ENCODE data around the gene IRF2BP2. TPM values are rescaled to one million over a fixed set of nuclear protein-coding genes. Genes with fewer than 3 reads are reported as not detected.

Gene IRF2BP2
- total RNA-seq, 4 donors from 2014 or later: 106 to 125 (median 115) TPM

DNA sequence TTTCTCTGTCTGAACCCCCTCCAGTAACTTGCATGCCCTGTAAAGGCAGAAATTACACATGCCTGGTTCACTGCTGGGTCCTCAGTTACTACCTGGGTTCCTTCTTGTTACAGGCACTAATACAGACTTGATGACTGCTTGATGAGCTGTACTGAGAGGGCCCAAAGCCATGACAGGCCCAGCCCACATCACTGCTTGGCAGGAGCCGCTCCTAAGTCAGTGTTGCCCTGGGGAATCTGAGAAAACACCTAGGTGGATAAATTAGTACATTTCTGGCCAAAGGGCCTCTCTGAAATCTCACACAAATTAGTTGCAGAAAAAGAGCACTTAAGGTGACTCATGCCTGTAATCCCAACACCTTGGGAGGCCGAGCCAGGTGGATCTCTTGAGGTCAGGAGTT is 37.8 kb upstream of the IRF2BP2 start:
- intact Hi-C loops (cut with DNase I): no loop called here
- H3K27me3 ChIP-seq: no peaks in the 10 kb centered on the region
- no peaks in the 10 kb centered on the region for H3K36me3 ChIP-seq
- 79 to 100% methylated on average over 2 of the region's 2 CpGs for WGBS, 2 donors
- H3K4me3 ChIP-seq (replicated peaks in 1 of 3): no peak overlapping the region
- TF ChIP-seq POLR2A (IDR thresholded peaks at IDR 0.05): no peak
- TF ChIP-seq, protein P1, sequence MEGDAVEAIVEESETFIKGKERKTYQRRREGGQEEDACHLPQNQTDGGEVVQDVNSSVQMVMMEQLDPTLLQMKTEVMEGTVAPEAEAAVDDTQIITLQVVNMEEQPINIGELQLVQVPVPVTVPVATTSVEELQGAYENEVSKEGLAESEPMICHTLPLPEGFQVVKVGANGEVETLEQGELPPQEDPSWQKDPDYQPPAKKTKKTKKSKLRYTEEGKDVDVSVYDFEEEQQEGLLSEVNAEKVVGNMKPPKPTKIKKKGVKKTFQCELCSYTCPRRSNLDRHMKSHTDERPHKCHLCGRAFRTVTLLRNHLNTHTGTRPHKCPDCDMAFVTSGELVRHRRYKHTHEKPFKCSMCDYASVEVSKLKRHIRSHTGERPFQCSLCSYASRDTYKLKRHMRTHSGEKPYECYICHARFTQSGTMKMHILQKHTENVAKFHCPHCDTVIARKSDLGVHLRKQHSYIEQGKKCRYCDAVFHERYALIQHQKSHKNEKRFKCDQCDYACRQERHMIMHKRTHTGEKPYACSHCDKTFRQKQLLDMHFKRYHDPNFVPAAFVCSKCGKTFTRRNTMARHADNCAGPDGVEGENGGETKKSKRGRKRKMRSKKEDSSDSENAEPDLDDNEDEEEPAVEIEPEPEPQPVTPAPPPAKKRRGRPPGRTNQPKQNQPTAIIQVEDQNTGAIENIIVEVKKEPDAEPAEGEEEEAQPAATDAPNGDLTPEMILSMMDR (IDR thresholded peaks at IDR 0.05): no peak
- peaks cover 0 to 12% of the 10 kb centered on the region in 2 donors for H3K4me1 ChIP-seq
- no peak for DNase-seq
- no peaks in the 10 kb centered on the region for H3K9me3 ChIP-seq
- no peak overlapping the region for H3K27ac ChIP-seq

DNA sequence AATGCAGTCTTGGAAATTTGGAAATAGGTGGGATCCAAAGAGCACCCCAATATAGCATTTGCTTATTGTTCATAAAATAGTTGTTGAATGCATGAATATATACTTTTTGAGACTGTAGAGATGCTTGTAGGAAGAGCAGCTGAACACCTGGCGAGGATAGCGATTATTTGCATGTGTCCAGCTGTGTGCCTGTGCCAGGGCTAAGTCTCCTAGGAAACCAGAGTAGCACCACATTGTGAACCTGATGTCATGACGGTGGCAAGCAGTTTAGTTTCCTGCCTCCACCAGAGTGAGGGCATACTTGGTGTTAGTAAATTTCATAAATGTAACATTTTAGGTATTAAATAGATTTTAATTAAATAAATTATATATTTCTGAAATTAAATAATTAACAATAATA is 37.3 kb upstream of the IRF2BP2 start:
- no peaks in the 10 kb centered on the region for H3K27me3 ChIP-seq
- intact Hi-C loops (cut with DNase I): no loop called here
- H3K9me3 ChIP-seq: no peaks in the 10 kb centered on the region
- no peak for DNase-seq
- no peak for TF ChIP-seq POLR2A (IDR thresholded peaks at IDR 0.05)
- TF ChIP-seq, protein P1 (IDR thresholded peaks at IDR 0.05): no peak
- H3K4me1 ChIP-seq: peaks cover 0 to 12% of the 10 kb centered on the region in 2 donors
- 91 to 99% methylated on average over 3 of the region's 3 CpGs for WGBS, 2 donors
- no peaks in the 10 kb centered on the region for H3K36me3 ChIP-seq
- no peak overlapping the region for H3K27ac ChIP-seq
- H3K4me3 ChIP-seq (replicated peaks in 1 of 3): no peak overlapping the region

GRCh38 chr1:234645964-234646363 is 36.0 kb upstream of the IRF2BP2 start:
- Histone ChIP-seq H3K4me1 (peaks cover 0 to 5% of the 10 kb centered on the region in 2 donors), H3K36me3 (no peaks in the 10 kb centered on the region), H3K27ac (no peak overlapping the region), H3K4me3 (replicated peaks in 1 of 3) (no peak overlapping the region), H3K27me3 (no peaks in the 10 kb centered on the region), H3K9me3 (no peaks in the 10 kb centered on the region)
- TF ChIP-seq, protein P1 (IDR thresholded peaks at IDR 0.05): no peak
- no peak for TF ChIP-seq POLR2A (IDR thresholded peaks at IDR 0.05)
- intact Hi-C loops (cut with DNase I): no loop called here
- 89 to 96% methylated on average over 2 of the region's 2 CpGs for WGBS, 2 donors
- no peak for DNase-seq

DNA sequence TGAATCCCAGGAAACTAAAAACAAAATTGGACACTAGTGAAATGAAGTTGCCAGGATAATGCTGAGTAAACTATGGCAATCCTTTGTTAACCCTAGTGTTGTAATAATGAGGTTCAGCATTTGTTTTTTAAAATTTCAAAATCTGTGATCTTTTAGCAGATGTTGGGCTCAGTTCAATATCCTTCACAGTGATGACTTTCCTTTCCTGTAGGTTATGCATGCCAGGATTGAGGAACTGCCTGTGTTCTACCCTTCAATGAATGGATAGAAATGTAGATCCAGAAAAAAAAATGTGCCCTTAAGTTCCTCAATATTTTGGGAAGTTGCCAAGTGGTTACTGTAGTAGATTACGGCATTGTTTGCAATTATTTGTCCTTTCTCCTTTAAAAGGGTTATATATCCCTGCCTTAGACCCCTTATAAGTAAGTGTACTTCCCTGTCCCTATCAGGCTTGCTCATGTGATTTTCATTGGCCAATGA is 35.5 kb upstream of the IRF2BP2 start:
- Histone ChIP-seq H3K4me3 (replicated peaks in 1 of 3) (no peak overlapping the region), H3K27me3 (no peaks in the 10 kb centered on the region), H3K27ac (no peak overlapping the region), H3K4me1 (peaks cover 0 to 5% of the 10 kb centered on the region in 2 donors), H3K9me3 (no peaks in the 10 kb centered on the region), H3K36me3 (no peaks in the 10 kb centered on the region)
- 67 to 89% methylated on average over 1 of the region's 1 CpG for WGBS, 2 donors
- TF ChIP-seq, protein P1 (IDR thresholded peaks at IDR 0.05): no peak
- TF ChIP-seq POLR2A (IDR thresholded peaks at IDR 0.05): no peak
- DNase-seq: no peak
- intact Hi-C loops (cut with DNase I): no loop called here

DNA sequence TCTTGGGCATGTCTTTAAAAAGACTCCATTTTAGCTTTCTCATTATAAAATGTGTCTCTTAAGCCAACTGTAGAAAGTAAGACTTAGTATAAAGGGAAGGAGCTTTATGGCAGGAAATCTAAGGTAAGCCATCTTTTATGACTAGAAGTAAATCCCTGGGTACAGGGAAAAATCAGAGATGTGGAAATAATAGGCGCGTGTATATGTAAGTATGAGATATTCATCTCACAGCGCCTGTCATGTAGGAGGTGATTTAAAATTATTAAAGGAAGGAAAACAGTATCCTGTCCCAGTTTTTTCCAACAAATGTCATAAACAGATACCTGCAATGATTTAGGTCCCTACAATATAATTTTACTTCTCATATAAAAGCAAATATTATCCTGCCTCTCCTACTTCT is 35.0 kb upstream of the IRF2BP2 start:
- TF ChIP-seq, protein P1 (IDR thresholded peaks at IDR 0.05): no peak
- no peak for TF ChIP-seq POLR2A (IDR thresholded peaks at IDR 0.05)
- Histone ChIP-seq H3K36me3 (no peaks in the 10 kb centered on the region), H3K4me3 (replicated peaks in 1 of 3) (no peak overlapping the region), H3K27me3 (no peaks in the 10 kb centered on the region), H3K9me3 (no peaks in the 10 kb centered on the region), H3K4me1 (peaks cover 0 to 5% of the 10 kb centered on the region in 2 donors), H3K27ac (no peak overlapping the region)
- WGBS, 2 donors: 78 to 83% methylated on average over 3 of the region's 3 CpGs
- intact Hi-C loops (cut with DNase I): no loop called here
- DNase-seq: no peak

Measured in thyroid gland (tissue), 4 donors.